ENCODE data around the gene C12orf57.

C12orf57 gene

GRCh38 chr12:6966351-6966750 is 22.5 kb downstream of the C12orf57 start:
- no peak for DNase-seq

GRCh38 chr12:6967651-6968100 is 23.9 kb downstream of the C12orf57 start:
- DNase-seq: no peak

- DNase-seq: no peak
These were observed 24.6 kb downstream of the C12orf57 start for GRCh38 chr12:6968426-6968825.

- no peak for DNase-seq
These were observed 26.3 kb downstream of the C12orf57 start for GRCh38 chr12:6970096-6970527.

- no peak for DNase-seq
These were observed 30.4 kb downstream of the C12orf57 start for GRCh38 chr12:6974180-6974579.

- DNase-seq: no peak
These were observed 31.6 kb downstream of the C12orf57 start for GRCh38 chr12:6975297-6976032.

- no peak for DNase-seq
These were observed 33.8 kb downstream of the C12orf57 start for GRCh38 chr12:6977653-6978052.

- DNase-seq: no peak
These were observed 34.4 kb downstream of the C12orf57 start for GRCh38 chr12:6978188-6978587.

GRCh38 chr12:6978611-6979011 is 34.8 kb downstream of the C12orf57 start:
- DNase-seq: no peak

- no peak for DNase-seq
These were observed 35.2 kb downstream of the C12orf57 start for GRCh38 chr12:6979021-6979420.

GRCh38 chr12:6979453-6979852 is 35.6 kb downstream of the C12orf57 start:
- DNase-seq: no peak

GRCh38 chr12:6980075-6980474 is 36.3 kb downstream of the C12orf57 start:
- no peak for DNase-seq

GRCh38 chr12:6980740-6981139 is 36.9 kb downstream of the C12orf57 start:
- no peak for DNase-seq

GRCh38 chr12:6981152-6982052 is 37.6 kb downstream of the C12orf57 start:
- DNase-seq: no peak

GRCh38 chr12:6982532-6982931 is 38.7 kb downstream of the C12orf57 start:
- DNase-seq: no peak

- DNase-seq: peak; percentile 22
These were observed 44.2 kb downstream of the C12orf57 start for GRCh38 chr12:6987956-6988553.
